ENCODE data around the gene PPP2R2C.

PPP2R2C gene

GRCh38 chr4:6456450-6456849, 16.0 kb downstream of the PPP2R2C start:
- ChIA-PET POLR2A (no interaction called here), CTCF (no interaction called here)

GRCh38 chr4:6454112-6454910, 18.1 kb downstream of the PPP2R2C start:
- DNase-seq (ENCODE audit: extremely low spot score) = no peak
- TF ChIP-seq SP1 (IDR thresholded peaks at IDR 0.05) = no peak
- TF ChIP-seq HDGF (IDR thresholded peaks at IDR 0.05; ENCODE audit: borderline replicate concordance) = no peak
- TF ChIP-seq FOXA1 (IDR thresholded peaks at IDR 0.05) = no peak
- ChIA-PET CTCF (no interaction called here), POLR2A (no interaction called here)

More at GRCh38 chr4:6456450-6456849, 16.0 kb downstream of the PPP2R2C start:
- DNase-seq (ENCODE audit: extremely low spot score) = no peak
- TF ChIP-seq CTBP1 (IDR thresholded peaks at IDR 0.05; ENCODE audit: borderline replicate concordance) = no peak
- TF ChIP-seq FOXM1 (IDR thresholded peaks at IDR 0.05; ENCODE audit: borderline replicate concordance) = no peak
- TF ChIP-seq ELF4 (IDR thresholded peaks at IDR 0.05) = no peak
- TF ChIP-seq FOXA1 (IDR thresholded peaks at IDR 0.05) = no peak
- no peak for TF ChIP-seq FOXK2 (IDR thresholded peaks at IDR 0.05)

- no peak for TF ChIP-seq FOXK2 (IDR thresholded peaks at IDR 0.05)
- no peak for TF ChIP-seq NFRKB (IDR thresholded peaks at IDR 0.05)
- TF ChIP-seq TARDBP (IDR thresholded peaks at IDR 0.05) = no peak
- no peak for TF ChIP-seq PKNOX1 (IDR thresholded peaks at IDR 0.05)
- TF ChIP-seq CTBP1 (IDR thresholded peaks at IDR 0.05; ENCODE audit: borderline replicate concordance) = no peak
- no peak for TF ChIP-seq ELF4 (IDR thresholded peaks at IDR 0.05)
- no peak for TF ChIP-seq HDGF (IDR thresholded peaks at IDR 0.05; ENCODE audit: borderline replicate concordance)
- no peak for TF ChIP-seq ARNT (IDR thresholded peaks at IDR 0.05)
- TF ChIP-seq SUZ12 (IDR thresholded peaks at IDR 0.05) = no peak
- TF ChIP-seq FOXM1 (IDR thresholded peaks at IDR 0.05; ENCODE audit: borderline replicate concordance) = no peak
- no peak for TF ChIP-seq FOXA1 (IDR thresholded peaks at IDR 0.05)
- TF ChIP-seq ZNF384 (IDR thresholded peaks at IDR 0.05) = no peak
- no peak for TF ChIP-seq BHLHE40 (IDR thresholded peaks at IDR 0.05; ENCODE audit: borderline replicate concordance)
- no peak for TF ChIP-seq LEF1 (IDR thresholded peaks at IDR 0.05; ENCODE audit: borderline replicate concordance)
- no peak for TF ChIP-seq L3MBTL2 (conservative IDR thresholded peaks at IDR 0.05)
- no peak for TF ChIP-seq SP1 (IDR thresholded peaks at IDR 0.05)
- DNase-seq (ENCODE audit: extremely low spot score) = no peak
- POLR2A ChIA-PET = no interaction called here
- CTCF ChIA-PET = no interaction called here
Measured at GRCh38 chr4:6453688-6453990, 18.8 kb downstream of the PPP2R2C start.

GRCh38 chr4:6452897-6453687, 19.3 kb downstream of the PPP2R2C start:
- ChIA-PET POLR2A (no interaction called here), CTCF (no interaction called here)
- TF ChIP-seq FOXA1 (IDR thresholded peaks at IDR 0.05) (no peak), TARDBP (IDR thresholded peaks at IDR 0.05) (no peak), ELF4 (IDR thresholded peaks at IDR 0.05) (no peak), L3MBTL2 (conservative IDR thresholded peaks at IDR 0.05) (no peak), CTBP1 (IDR thresholded peaks at IDR 0.05; ENCODE audit: borderline replicate concordance) (no peak), HDGF (IDR thresholded peaks at IDR 0.05; ENCODE audit: borderline replicate concordance) (no peak), BHLHE40 (IDR thresholded peaks at IDR 0.05; ENCODE audit: borderline replicate concordance) (no peak), ARNT (IDR thresholded peaks at IDR 0.05) (no peak), FOXK2 (IDR thresholded peaks at IDR 0.05) (no peak), PKNOX1 (IDR thresholded peaks at IDR 0.05) (no peak), NFRKB (IDR thresholded peaks at IDR 0.05) (no peak)
- no peak for DNase-seq (ENCODE audit: extremely low spot score)

- no peak for DNase-seq (ENCODE audit: extremely low spot score)
- ChIA-PET CTCF (no interaction called here), POLR2A (no interaction called here)
- TF ChIP-seq HDGF (IDR thresholded peaks at IDR 0.05; ENCODE audit: borderline replicate concordance) (no peak), TARDBP (IDR thresholded peaks at IDR 0.05) (no peak), L3MBTL2 (conservative IDR thresholded peaks at IDR 0.05) (no peak), LEF1 (IDR thresholded peaks at IDR 0.05; ENCODE audit: borderline replicate concordance) (no peak), FOXM1 (IDR thresholded peaks at IDR 0.05; ENCODE audit: borderline replicate concordance) (no peak), FOXA1 (IDR thresholded peaks at IDR 0.05) (no peak), CTBP1 (IDR thresholded peaks at IDR 0.05; ENCODE audit: borderline replicate concordance) (no peak), NFRKB (IDR thresholded peaks at IDR 0.05) (no peak), ARNT (IDR thresholded peaks at IDR 0.05) (no peak), BHLHE40 (IDR thresholded peaks at IDR 0.05; ENCODE audit: borderline replicate concordance) (no peak), SUZ12 (IDR thresholded peaks at IDR 0.05) (no peak), SP1 (IDR thresholded peaks at IDR 0.05) (no peak), ZNF384 (IDR thresholded peaks at IDR 0.05) (no peak), PKNOX1 (IDR thresholded peaks at IDR 0.05) (no peak), ELF4 (IDR thresholded peaks at IDR 0.05) (no peak), FOXK2 (IDR thresholded peaks at IDR 0.05) (no peak)
Measured at GRCh38 chr4:6452116-6452896, 20.1 kb downstream of the PPP2R2C start.

Data from HEK293T (cell line).